Measurements from ENCODE around the gene FAM89B. TPM values are rescaled to one million over a fixed set of nuclear protein-coding genes. Genes with fewer than 3 reads are reported as not detected.

FAM89B gene
- total RNA-seq, 1 donor: 31.5 TPM

DNA sequence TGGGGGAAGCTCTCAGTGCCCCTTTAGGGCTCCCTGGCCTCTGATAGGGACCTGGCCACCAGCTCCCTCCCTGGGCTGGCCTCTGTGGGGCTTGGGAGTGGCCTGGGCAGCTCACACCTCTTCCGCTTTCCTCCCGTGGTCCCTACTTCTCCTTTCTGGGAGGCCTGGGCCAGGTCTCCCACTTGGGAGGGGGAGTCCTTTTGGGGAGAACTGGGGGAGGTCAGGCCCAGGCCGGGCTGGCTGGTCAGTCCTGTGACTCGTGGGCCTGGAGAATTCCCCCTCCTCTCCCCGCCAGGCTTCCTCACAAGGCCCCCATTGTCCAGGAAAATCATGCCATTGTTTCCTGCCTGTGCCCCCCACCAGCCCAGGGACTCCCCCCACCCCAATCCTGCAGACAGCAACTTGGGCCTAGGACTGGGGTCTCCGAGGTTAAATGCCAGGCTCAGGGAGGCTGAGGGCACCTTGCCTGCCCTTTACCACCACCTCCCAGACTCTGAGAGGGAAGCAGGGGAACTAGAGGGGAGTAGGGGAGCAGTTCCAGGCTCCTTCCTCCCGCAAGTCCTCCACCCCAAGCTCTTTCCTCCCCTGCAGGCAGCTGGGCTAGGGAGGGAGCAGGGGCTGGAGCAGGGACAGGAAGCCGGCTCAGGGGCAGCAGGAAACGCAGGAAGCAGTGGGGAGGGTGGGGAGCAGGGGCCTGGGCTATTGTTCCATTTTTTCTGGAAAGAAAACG is 38.9 kb downstream of the FAM89B start:
- Histone ChIP-seq H3K36me3 (ENCODE audit: insufficient read depth, low read length) (peaks cover 13% of the 10 kb centered on the region), H3K27ac (ENCODE audit: low read depth, low read length) (no peak overlapping the region), H3K4me1 (ENCODE audit: insufficient read depth, low read length) (peaks cover 33% of the 10 kb centered on the region), H2AFZ (ENCODE audit: low read length) (no peak overlapping the region), H4K20me1 (ENCODE audit: insufficient read depth, low read length) (peaks cover 50% of the 10 kb centered on the region), H3K79me2 (ENCODE audit: insufficient read depth, low read length) (peaks cover 72% of the 10 kb centered on the region), H3K4me3 (ENCODE audit: insufficient read depth, low read length) (no peak overlapping the region), H3K9me3 (ENCODE audit: low read depth, low read length) (no peaks in the 10 kb centered on the region), H3K27me3 (ENCODE audit: insufficient read depth, low read length) (no peaks in the 10 kb centered on the region), H3K4me2 (ENCODE audit: insufficient read depth, low read length) (no peak overlapping the region)
- TF ChIP-seq, protein P1, sequence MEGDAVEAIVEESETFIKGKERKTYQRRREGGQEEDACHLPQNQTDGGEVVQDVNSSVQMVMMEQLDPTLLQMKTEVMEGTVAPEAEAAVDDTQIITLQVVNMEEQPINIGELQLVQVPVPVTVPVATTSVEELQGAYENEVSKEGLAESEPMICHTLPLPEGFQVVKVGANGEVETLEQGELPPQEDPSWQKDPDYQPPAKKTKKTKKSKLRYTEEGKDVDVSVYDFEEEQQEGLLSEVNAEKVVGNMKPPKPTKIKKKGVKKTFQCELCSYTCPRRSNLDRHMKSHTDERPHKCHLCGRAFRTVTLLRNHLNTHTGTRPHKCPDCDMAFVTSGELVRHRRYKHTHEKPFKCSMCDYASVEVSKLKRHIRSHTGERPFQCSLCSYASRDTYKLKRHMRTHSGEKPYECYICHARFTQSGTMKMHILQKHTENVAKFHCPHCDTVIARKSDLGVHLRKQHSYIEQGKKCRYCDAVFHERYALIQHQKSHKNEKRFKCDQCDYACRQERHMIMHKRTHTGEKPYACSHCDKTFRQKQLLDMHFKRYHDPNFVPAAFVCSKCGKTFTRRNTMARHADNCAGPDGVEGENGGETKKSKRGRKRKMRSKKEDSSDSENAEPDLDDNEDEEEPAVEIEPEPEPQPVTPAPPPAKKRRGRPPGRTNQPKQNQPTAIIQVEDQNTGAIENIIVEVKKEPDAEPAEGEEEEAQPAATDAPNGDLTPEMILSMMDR (IDR thresholded peaks at IDR 0.05; ENCODE audit: extremely low read depth, low read depth, low read length): no peak
- DNase-seq (ENCODE audit: insufficient read length, low spot score, missing footprints): no peak

DNA sequence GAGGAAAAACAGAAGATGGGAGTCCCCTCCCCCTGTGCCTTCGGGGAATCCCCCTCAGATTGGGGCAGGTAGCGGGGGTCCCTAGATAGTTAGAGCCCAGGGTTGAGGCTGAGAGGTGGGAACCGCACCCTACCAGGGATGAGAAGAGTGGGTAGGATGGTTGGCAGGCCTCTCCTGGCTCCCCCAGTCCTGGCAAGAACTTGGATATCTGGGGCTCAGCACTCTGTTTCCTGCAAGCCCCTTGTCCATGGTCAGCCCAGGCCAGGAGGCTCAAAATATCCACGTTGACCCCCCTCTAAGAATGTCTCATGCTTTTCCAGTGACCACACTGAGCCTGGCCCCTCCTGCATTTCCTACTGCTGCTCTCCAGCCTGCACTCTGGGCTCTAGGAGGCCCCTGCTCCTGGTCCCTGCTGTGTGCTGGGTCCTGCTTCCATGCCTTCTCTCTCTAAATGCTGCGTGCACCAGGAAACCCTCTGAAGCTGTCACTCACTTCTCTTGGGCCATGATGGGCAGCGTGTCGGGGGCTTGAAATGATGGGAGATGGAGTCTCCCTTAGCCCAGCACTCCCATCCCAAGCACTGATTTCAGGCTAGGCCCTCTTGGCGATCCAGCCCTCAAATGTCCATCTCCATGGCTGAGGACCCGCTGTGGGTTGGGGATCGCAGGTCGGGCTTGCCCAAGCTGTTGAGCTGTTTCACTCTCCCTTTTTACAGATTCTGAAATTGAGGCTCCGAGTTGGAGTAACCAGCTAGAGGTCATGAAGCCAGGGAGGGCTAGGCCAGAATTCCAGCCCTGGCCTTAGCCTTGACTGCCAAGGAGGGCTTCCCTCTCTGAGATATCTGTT is 39.6 kb downstream of the FAM89B start:
- H3K4me3 ChIP-seq (ENCODE audit: insufficient read depth, low read length): peak overlapping the region; percentile 93
- no peak overlapping the region for H3K27ac ChIP-seq (ENCODE audit: low read depth, low read length)

DNA sequence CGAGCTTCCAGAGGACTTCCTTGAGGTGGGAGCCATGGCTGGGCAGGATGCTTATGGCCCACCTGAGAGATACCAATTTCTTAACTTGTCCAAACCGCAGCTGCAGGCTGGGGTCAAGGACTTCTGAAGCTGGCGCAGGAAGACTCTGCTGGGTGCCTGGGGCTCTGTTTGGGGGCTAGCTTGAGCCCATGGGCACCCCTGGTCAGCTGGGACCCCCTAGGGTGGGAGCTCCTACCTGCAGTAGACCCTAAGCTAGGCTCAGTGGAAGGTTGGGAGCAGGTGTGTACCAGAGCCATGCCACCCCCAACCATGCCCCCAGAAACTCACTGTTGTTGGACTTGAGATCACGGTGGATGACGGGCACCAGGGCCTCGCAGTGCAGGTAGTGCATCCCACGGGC is 40.4 kb downstream of the FAM89B start:
- TF ChIP-seq, protein P1 (IDR thresholded peaks at IDR 0.05; ENCODE audit: extremely low read depth, low read depth, low read length): no peak
- no peak overlapping the region for H3K27ac ChIP-seq (ENCODE audit: low read depth, low read length)
- no peaks in the 10 kb centered on the region for H3K9me3 ChIP-seq (ENCODE audit: low read depth, low read length)
- H3K4me2 ChIP-seq (ENCODE audit: insufficient read depth, low read length): peak overlapping the region; percentile 94
- H3K79me2 ChIP-seq (ENCODE audit: insufficient read depth, low read length): peaks cover 87% of the 10 kb centered on the region
- no peak for DNase-seq (ENCODE audit: insufficient read length, low spot score, missing footprints)
- no peaks in the 10 kb centered on the region for H3K27me3 ChIP-seq (ENCODE audit: insufficient read depth, low read length)
- peak overlapping the region; percentile 93 for H3K4me3 ChIP-seq (ENCODE audit: insufficient read depth, low read length)
- peaks cover 18% of the 10 kb centered on the region for H3K36me3 ChIP-seq (ENCODE audit: insufficient read depth, low read length)
- H3K4me1 ChIP-seq (ENCODE audit: insufficient read depth, low read length): peaks cover 37% of the 10 kb centered on the region
- no peak overlapping the region for H2AFZ ChIP-seq (ENCODE audit: low read length)
- H4K20me1 ChIP-seq (ENCODE audit: insufficient read depth, low read length): peaks cover 61% of the 10 kb centered on the region

More for the DNA sequence above, 39.6 kb downstream of the FAM89B start:
- H3K9me3 ChIP-seq (ENCODE audit: low read depth, low read length): no peaks in the 10 kb centered on the region
- TF ChIP-seq, protein P1 (IDR thresholded peaks at IDR 0.05; ENCODE audit: extremely low read depth, low read depth, low read length): no peak
- H3K4me2 ChIP-seq (ENCODE audit: insufficient read depth, low read length): peak overlapping the region; percentile 94
- H4K20me1 ChIP-seq (ENCODE audit: insufficient read depth, low read length): peaks cover 58% of the 10 kb centered on the region
- H3K27me3 ChIP-seq (ENCODE audit: insufficient read depth, low read length): no peaks in the 10 kb centered on the region
- H3K4me1 ChIP-seq (ENCODE audit: insufficient read depth, low read length): peaks cover 40% of the 10 kb centered on the region
- peaks cover 79% of the 10 kb centered on the region for H3K79me2 ChIP-seq (ENCODE audit: insufficient read depth, low read length)
- peaks cover 14% of the 10 kb centered on the region for H3K36me3 ChIP-seq (ENCODE audit: insufficient read depth, low read length)
- no peak overlapping the region for H2AFZ ChIP-seq (ENCODE audit: low read length)
- no peak for DNase-seq (ENCODE audit: insufficient read length, low spot score, missing footprints)
